Endothelial cell of umbilical vein (primary cell): ENCODE measurements around the gene TMEM225B. TPM values are rescaled to one million over a fixed set of nuclear protein-coding genes. Genes with fewer than 3 reads are reported as not detected.

ENCODE experiments used
- BruUV-seq: library from RNA; stranded (reverse); fragments of 400-500 nt; replicated peaks from 2 replicates; lab custom pipeline; 2021; lab: Mats Ljungman, UMichigan
- CTCF ChIA-PET: fragments of 300-600, 350-600 bp; sonication (Branson Sonifier 250); formaldehyde crosslinking; loops from one replicate; lab custom pipeline; 2021; ENCODE audit warnings: antibody characterized with exemption, inconsistent platforms; lab: Charles Lee
- POLR2A ChIA-PET: fragments of 300-600, 350-600 bp; sonication (Branson Sonifier 250); formaldehyde crosslinking; loops from one replicate; lab custom pipeline; 2021; ENCODE audit warnings: antibody characterized with exemption, inconsistent platforms; lab: Charles Lee
- DNase-seq: peaks from one replicate; pipeline ENCODE4 v3.0.0-alpha.2; 2011; ENCODE audit warnings: low read depth, low spot score
- FAIRE-seq: peaks from 2 replicates; lab custom pipeline; 2011; peaks lifted over from hg19 to GRCh38; lab: Jason Lieb, UNC
- H2AFZ ChIP-seq: 2 replicates; pipeline ENCODE4 v1.6.0; 2012; ENCODE audit warnings: low read depth, low read length, control low read depth, inconsistent platforms
- H3K27ac ChIP-seq: 2 replicates; pipeline ENCODE4 v1.5.1; 2011; ENCODE audit warnings: low read depth, mild to moderate bottlenecking, control low read depth, low read length, moderate library complexity; ENCODE audit not compliant: insufficient read depth
- H3K27me3 ChIP-seq, 2 experiments: 2 replicates each; pipeline versions ENCODE4 v1.6.0 to v1.6.1; 2011; ENCODE audit warnings: low read length in 2 of 2, mixed read lengths in 1 of 2; ENCODE audit not compliant: control insufficient read depth in 2 of 2, insufficient read depth in 2 of 2
- H3K36me3 ChIP-seq, 2 experiments: 2 replicates in 1 of 2; 3 replicates in 1 of 2; pipeline ENCODE4 v1.5.1; 2011; ENCODE audit warnings: low read length in 2 of 2, mild to moderate bottlenecking in 1 of 2, moderate library complexity in 1 of 2; ENCODE audit not compliant: control insufficient read depth in 2 of 2, insufficient read depth in 2 of 2; ENCODE audit errors: extremely low read depth in 1 of 2
- H3K4me1 ChIP-seq: 3 replicates; pipeline ENCODE4 v1.5.1; 2011; ENCODE audit warnings: mild to moderate bottlenecking, low read length; ENCODE audit not compliant: control insufficient read depth, insufficient read depth; ENCODE audit errors: extremely low read depth
- H3K4me2 ChIP-seq: 2 replicates; pipeline ENCODE4 v1.6.1; 2011; ENCODE audit warnings: low read length, control low read depth, mixed read lengths; ENCODE audit not compliant: insufficient read depth
- H3K4me3 ChIP-seq, 3 experiments: fragments of 200-600 bp in 1 of 3; sonication (generic), shearing (Covaris generic) in 1 of 3; replicated peaks in 1 of 3; 2 replicates each; pipeline ENCODE4 v1.5.1; 2011 to 2016; ENCODE audit warnings: control low read depth in 3 of 3, low read length in 3 of 3, mild to moderate bottlenecking in 2 of 3, inconsistent platforms in 1 of 3, low read depth in 1 of 3, moderate library complexity in 1 of 3; ENCODE audit not compliant: insufficient read depth in 1 of 3
- H3K79me2 ChIP-seq: 2 replicates; pipeline ENCODE4 v1.6.0; 2012; ENCODE audit warnings: low read length, inconsistent platforms; ENCODE audit not compliant: control insufficient read depth, insufficient read depth
- H3K9ac ChIP-seq: replicated peaks from 2 replicates; pipeline ENCODE3; 2011; ENCODE audit warnings: low read length, control low read depth; ENCODE audit not compliant: insufficient read depth; ENCODE audit errors: extremely low read depth
- H3K9me1 ChIP-seq: replicated peaks from 3 replicates; pipeline ENCODE4 v1.6.0; 2011; ENCODE audit warnings: mild to moderate bottlenecking, low read length; ENCODE audit not compliant: control insufficient read depth, insufficient read depth; ENCODE audit errors: extremely low read depth
- H3K9me3 ChIP-seq: replicated peaks from 2 replicates; pipeline ENCODE4 v1.5.1; 2012; ENCODE audit warnings: low read length, inconsistent platforms; ENCODE audit not compliant: control insufficient read depth, insufficient read depth
- H4K20me1 ChIP-seq: replicated peaks from 2 replicates; pipeline ENCODE3; 2011; ENCODE audit warnings: mild to moderate bottlenecking, low read length; ENCODE audit not compliant: control insufficient read depth, insufficient read depth; ENCODE audit errors: extremely low read depth
- CTCF ChIP-seq, 2 donors: IDR thresholded peaks; 1 replicate in 1 of 2; 2 replicates in 1 of 2; pipeline ENCODE4 v1.5.1; 2011; ENCODE audit warnings: low read length in 2 of 2, mild to moderate bottlenecking in 2 of 2, moderate library complexity in 2 of 2, control low read depth in 1 of 2, inconsistent platforms in 1 of 2, low read depth in 1 of 2; ENCODE audit not compliant: insufficient read depth in 1 of 2; ENCODE audit errors: extremely low read depth in 1 of 2
- EZH2 ChIP-seq: IDR thresholded peaks from 2 replicates; pipeline ENCODE4 v1.6.1; 2012; ENCODE audit warnings: borderline replicate concordance, low read depth, mild to moderate bottlenecking, moderate library complexity, low read length, inconsistent platforms; ENCODE audit not compliant: severe bottlenecking
- FOS ChIP-seq: IDR thresholded peaks from 2 replicates; pipeline ENCODE4 v1.6.1; 2011; ENCODE audit warnings: mild to moderate bottlenecking, low read length, moderate library complexity, borderline replicate concordance; ENCODE audit not compliant: insufficient read depth
- GATA2 ChIP-seq: IDR thresholded peaks from 2 replicates; pipeline ENCODE4 v1.7.0; 2011; ENCODE audit warnings: low read depth, mild to moderate bottlenecking, moderate library complexity, mixed read lengths, low read length; ENCODE audit not compliant: insufficient read length, insufficient read depth
- JUN ChIP-seq: IDR thresholded peaks from 2 replicates; pipeline ENCODE4 v1.6.1; 2011; ENCODE audit warnings: borderline replicate concordance, low read depth; ENCODE audit not compliant: insufficient read length, insufficient read depth
- MAX ChIP-seq: IDR thresholded peaks from 2 replicates; pipeline ENCODE4 v1.6.1; 2011; ENCODE audit not compliant: insufficient read depth, insufficient read length
- MYC ChIP-seq: IDR thresholded peaks from one replicate; pipeline ENCODE4 v1.6.1; 2011; ENCODE audit warnings: mild to moderate bottlenecking, low read depth, low read length
- POLR2A ChIP-seq: IDR thresholded peaks from 2 replicates; pipeline ENCODE4 v1.6.1; 2012; ENCODE audit warnings: low read depth, mild to moderate bottlenecking, control low read depth, low read length
- POLR2AphosphoS5 ChIP-seq: IDR thresholded peaks from 2 replicates; pipeline ENCODE4 v1.6.1; 2012; ENCODE audit warnings: low read depth, mild to moderate bottlenecking, control low read depth, low read length, moderate library complexity; ENCODE audit not compliant: insufficient read depth
- dilution Hi-C: fragments of 300-500 bp; cut with MboI; formaldehyde crosslinking; loops from one replicate; pipeline ENCODE4 v1.15.0; 2019; ENCODE audit warnings: low sequenced_read_pairs; ENCODE audit not compliant: extremely low pct_ligation_motif_present
- intact Hi-C: fragments of 100-400 bp; cut with micrococcal nuclease; formaldehyde crosslinking; loops from one replicate; pipeline ENCODE4 v1.10.0; 2022
- polyA plus RNA-seq, 4 experiments: library from polyadenylated mRNA; depleted of rRNA in 3 of 4; stranded (reverse) in 3 of 4; unstranded in 1 of 4; fragments of >200 nt; gene quantifications; 2 replicates each; pipeline versions ENCODE4 v1.2.1 to v1.2.3, GENCODE V29; 2011 to 2012; ENCODE audit warnings: missing spikeins in 1 of 4
- total RNA-seq: library from RNA; stranded (reverse); gene quantifications from 2 replicates; pipeline ENCODE4 v1.2.3, GENCODE V29; 2021

TMEM225B gene
- total and polyA plus RNA-seq, 2 donors (not counting 3 experiments of a cell fraction or from before 2014, with no cell fraction given): 0.29 TPM; not detected in 1

- CTCF ChIA-PET: no interaction called here
Observed at GRCh38 chr7:99596408-99596955, 1.6 kb upstream of the TMEM225B start.

More at GRCh38 chr7:99596408-99596955, 1.6 kb upstream of the TMEM225B start:
- FAIRE-seq: no peak
- H3K9me3 ChIP-seq: no peaks in the 10 kb centered on the region
- TF ChIP-seq MYC: no peak
- no peak for TF ChIP-seq FOS
- TF ChIP-seq CTCF (IDR thresholded peaks at IDR 0.05; ENCODE audit: extremely low read depth in 1 of 2, insufficient read depth in 1 of 2, low read depth in 1 of 2, low read length in 2 of 2): no peak
- no peak for TF ChIP-seq POLR2AphosphoS5
- TF ChIP-seq GATA2: no peak
- no peak for TF ChIP-seq MAX
- TF ChIP-seq EZH2: no peak
- TF ChIP-seq POLR2A: no peak
- TF ChIP-seq JUN: no peak
- H3K36me3 ChIP-seq: no peaks in the 10 kb centered on the region
- dilution Hi-C loops: no loop called here
- no peak overlapping the region for H3K9ac ChIP-seq
- no peaks in the 10 kb centered on the region for H3K4me1 ChIP-seq
- no peaks in the 10 kb centered on the region for H3K9me1 ChIP-seq
- H3K27ac ChIP-seq: no peak overlapping the region
- H3K4me3 ChIP-seq: no peak overlapping the region
- no peak overlapping the region for H3K4me2 ChIP-seq
- no peaks in the 10 kb centered on the region for H3K79me2 ChIP-seq
- POLR2A ChIA-PET: no interaction called here
- intact Hi-C loops: no loop called here
- BruUV-seq: no TSS peak
- no peak overlapping the region for H2AFZ ChIP-seq
- DNase-seq: no peak
- no peaks in the 10 kb centered on the region for H3K27me3 ChIP-seq
- H4K20me1 ChIP-seq: no peaks in the 10 kb centered on the region
